H54 (cell line): ENCODE data around the gene TXNRD2.

Experiments
- DNase-seq: peaks from one replicate; pipeline ENCODE4 v3.0.0; 2011; ENCODE audit warnings: low spot score, mixed read lengths; ENCODE audit not compliant: insufficient read length
- FAIRE-seq: peaks from 3 replicates; lab custom pipeline; 2011; peaks lifted over from hg19 to GRCh38; lab: Jason Lieb, UNC
- POLR2A ChIP-seq: IDR thresholded peaks from 2 replicates; pipeline ENCODE4 v1.6.1; 2011; ENCODE audit warnings: low read depth, mild to moderate bottlenecking, low read length

The TXNRD2 gene

DNA sequence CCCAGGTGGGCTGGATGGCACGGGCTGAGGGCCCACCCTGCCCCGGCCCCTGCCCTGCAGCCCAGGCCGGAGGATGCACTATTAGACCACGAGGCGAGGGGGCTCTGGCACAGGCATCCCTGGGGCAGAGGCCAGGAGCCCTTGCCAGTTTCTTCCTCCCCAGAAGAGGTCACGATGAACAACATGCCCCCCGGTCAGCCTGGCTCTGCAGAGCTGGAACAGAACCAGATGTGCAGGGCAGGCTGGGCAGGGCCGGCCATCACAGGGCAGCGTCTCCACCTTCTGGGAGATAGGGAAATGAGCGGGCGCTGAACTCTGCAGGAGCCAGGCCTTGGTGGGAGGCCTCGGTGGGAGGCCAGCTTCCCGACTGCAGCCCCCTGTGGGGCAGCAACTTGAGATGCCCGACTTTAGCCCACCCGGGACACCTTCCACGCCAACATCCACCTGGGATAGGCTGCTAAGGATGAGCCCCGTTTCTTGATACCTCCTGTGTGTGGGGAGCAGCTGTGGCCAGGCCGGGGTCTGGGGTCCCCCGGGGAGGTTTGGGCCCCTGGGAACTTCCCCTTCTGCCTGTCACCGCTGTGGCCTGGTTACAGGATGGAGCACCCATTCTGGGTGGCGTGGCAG is 65.2 kb downstream of the TXNRD2 start:
- no peak for TF ChIP-seq POLR2A
- no peak for DNase-seq
- no peak for FAIRE-seq

DNA sequence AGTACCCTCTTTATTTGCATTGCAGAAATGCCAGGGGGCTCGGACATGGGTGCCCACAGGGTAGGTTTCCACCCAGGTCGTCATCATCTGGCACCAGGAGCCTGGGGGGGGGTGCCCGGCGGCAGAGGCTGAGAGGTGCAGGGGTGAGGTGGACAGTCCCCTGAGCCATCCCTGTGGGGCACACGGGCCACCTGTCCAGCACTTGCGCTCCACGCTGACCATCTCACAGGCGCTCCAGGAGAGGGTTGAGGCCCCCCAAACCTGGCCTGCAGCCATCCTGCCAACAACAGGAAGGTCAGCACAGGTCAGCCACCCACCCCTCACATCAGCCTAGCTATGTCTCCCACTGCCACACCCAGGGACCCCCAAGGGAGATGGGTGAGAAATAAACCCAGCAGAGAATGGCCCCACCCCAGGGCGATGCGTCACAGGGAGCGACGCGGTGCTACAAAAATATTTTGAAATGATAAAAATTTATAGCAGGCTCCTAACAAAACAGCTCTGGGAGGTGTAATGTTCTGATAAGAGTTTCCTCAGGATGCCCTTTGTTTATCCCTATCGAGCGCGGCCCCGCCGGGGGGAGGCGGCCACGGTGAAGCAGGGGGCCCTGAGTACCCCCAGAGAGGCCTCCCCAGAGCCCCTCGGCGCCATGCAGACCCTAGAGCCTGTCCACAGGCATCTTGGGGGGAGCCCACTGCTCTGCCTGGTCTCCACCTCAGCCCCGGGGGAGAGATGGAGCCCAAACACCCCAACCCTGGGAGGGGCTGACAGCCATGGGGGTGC is 65.9 kb downstream of the TXNRD2 start:
- TF ChIP-seq POLR2A, result no peak
- FAIRE-seq (no peak), DNase-seq (no peak)

DNA sequence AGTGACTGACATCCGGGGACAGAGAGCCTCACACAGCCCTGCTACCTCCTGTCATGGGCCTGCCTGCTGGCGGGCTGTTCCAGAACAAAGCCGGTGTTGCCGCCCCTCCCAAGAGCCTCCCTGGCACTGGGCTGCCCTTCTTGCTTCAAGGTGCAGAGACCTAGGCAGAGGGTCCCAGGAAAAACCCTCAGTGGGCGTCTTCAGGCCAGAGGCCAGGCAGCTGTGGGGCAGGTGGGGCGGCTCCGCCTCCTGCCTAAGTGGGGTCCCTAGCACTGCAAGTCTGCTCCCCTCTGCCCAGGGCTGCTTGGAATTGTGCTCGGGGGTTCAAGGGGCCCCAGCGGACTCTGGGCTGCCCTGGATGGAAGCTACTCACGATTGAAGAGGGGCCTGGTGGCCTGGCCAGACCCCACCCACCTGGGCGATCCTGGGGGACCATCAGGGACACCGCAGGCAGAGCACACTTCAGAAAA is 66.5 kb downstream of the TXNRD2 start:
- DNase-seq, result no peak
- no peak for TF ChIP-seq POLR2A
- FAIRE-seq, result no peak

DNA sequence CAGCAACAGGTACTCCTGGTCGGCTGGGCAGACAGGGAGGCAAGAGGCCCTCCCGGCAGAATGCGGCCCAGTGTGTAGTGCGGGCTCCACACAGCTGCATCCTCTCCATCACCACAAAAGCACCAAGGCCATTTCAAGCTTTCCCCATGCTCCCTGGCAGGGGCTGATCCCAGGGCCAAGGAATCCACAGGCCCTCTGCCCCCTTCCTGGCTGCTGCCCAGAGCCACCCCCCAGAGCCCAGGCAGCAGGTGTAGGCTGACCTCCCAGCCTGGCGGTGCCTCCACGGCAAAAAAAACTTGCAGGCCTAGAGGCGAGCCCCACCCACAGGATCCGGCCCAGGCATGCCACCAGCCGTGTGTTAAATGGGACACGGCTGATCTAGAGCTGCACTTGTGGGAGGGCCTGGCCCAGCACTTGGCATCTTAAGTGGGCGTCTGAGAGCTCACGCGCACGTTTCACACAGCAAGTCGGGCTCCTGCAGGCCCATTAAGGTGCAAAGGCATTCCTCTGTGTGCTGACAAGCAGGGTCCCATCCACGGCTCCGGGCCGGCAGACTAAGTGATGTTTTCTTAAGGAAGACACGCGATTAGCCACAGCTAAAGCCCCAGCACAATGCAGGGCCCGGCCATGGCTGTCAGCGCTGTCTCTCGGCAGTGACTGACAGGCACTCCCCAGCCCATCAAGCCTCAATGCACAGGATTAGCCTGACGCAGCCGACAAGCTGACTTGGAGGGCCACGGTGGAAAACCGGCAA is 67.1 kb downstream of the TXNRD2 start:
- DNase-seq (no peak), FAIRE-seq (no peak)
- no peak for TF ChIP-seq POLR2A

DNA sequence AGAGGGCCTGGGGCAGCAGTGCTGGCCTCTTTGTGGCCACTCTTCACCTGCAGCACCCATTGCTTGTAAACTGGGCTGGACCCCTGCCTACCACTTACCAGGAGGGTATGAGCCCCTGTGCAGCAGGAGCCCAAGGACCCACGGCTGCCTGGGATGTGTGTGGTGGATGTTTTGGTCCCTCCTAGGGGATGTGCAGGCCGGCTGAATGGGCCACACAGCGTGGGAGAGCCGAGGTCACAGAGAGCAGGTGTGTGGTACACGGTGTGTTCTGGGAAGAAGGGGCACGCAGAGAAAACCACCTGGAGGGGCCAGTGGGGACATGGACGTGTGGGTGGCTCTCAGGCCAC is 67.7 kb downstream of the TXNRD2 start:
- DNase-seq (no peak), FAIRE-seq (no peak)
- no peak for TF ChIP-seq POLR2A

DNA sequence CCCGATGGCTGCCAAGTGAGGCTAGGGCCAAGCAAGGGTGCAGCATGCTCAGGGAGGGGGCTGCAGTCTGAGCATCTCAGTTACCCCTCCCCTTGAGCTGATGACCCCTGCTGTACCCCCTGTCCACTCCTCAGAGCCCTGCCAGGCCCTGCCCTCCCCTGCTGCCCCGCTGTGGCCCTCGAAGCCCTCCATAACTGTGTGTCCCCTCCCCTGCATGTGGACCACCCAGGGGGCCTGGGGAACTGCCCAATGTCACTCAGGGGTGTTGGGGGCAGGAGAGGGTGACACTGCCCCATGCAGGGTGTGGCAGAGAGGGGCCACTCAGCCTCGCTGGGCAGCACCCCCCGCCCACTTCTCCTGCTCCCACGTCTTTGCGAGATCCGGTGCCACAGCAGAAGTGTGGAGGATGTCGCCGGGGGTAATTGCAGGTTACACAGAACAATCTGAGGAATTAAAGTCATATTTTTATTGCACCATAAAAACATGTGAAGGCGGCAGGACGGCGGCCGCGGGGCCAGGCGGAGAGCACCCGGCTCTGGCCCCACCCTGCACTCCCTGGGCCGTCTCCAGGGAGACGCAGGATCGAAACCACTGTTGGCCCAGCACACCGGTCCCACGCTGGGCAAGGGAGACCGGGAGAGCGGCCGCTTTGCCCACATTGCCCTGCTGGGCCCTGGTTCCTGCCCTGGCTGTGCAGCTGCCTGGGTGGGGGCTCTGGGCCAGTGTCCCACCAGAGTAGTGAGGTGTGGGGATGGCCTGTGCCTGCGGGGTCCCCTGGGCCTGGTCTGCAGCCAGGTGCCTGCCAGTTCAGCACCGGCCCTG is 68.3 kb downstream of the TXNRD2 start:
- no peak for FAIRE-seq
- TF ChIP-seq POLR2A, result no peak
- no peak for DNase-seq

DNA sequence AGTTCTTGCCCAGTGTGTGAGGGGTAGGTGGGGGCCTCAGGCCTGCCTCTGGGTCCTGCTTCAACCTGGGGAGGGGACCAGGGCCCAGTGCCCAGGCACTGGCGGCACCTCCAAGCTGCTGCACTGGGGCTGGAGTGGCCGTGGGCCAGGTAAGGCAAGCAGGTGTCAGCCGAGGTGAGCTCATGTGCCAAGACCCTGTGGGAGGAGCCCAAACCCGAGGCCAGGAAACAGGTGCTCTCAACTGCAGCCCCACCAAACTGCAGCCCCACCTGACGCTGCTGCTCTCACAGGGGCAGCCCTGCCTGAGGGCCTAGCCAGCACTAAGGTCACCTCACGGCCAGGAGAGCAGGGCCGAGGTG is 68.9 kb downstream of the TXNRD2 start:
- DNase-seq (no peak), FAIRE-seq (no peak)
- TF ChIP-seq POLR2A, result no peak

DNA sequence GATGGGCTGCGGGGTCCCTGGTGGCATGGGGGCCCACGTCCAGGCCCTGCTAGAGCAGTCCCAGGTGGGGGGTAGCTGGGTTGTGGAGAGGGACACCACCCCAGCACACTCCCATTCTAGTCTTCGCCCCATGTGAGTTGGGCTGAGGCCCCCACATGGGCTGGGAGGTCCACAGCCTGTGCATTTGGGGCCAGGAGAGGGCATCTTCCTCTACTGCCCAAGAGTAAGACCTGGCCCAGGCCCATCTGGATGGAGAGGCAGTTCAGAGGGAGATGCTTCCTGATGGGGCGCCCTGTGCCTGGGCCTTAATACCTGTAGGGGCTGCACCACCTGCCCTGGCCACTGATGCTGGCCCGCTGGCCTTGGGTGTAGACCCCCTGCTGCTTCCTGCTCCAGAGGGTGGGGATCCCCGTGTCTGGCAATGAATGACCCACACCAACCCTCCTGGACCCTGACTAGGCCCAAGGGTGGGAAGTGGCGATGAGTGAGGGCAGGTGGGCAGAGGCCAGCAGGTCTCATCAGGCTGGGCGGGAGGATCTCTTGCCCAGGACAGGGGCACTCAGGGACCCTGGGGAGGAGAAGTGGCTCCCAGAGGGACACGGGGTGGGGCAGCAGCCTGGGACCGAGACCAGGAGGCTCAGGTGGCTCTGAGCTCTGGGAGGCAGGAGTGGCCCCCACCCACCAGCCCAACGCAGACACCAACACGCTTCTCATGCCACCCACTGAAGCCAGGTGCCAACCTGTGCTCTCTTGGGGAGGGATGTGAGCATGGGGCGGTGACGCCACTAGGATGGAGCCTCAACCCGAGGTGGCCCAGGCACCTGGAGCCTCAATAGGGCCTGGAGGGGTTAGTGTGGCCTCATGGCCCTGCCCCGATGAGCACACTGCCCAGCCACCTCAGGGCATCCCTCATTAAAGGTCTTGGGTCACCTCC is 69.5 kb downstream of the TXNRD2 start:
- FAIRE-seq, result no peak
- no peak for TF ChIP-seq POLR2A
- DNase-seq, result no peak

DNA sequence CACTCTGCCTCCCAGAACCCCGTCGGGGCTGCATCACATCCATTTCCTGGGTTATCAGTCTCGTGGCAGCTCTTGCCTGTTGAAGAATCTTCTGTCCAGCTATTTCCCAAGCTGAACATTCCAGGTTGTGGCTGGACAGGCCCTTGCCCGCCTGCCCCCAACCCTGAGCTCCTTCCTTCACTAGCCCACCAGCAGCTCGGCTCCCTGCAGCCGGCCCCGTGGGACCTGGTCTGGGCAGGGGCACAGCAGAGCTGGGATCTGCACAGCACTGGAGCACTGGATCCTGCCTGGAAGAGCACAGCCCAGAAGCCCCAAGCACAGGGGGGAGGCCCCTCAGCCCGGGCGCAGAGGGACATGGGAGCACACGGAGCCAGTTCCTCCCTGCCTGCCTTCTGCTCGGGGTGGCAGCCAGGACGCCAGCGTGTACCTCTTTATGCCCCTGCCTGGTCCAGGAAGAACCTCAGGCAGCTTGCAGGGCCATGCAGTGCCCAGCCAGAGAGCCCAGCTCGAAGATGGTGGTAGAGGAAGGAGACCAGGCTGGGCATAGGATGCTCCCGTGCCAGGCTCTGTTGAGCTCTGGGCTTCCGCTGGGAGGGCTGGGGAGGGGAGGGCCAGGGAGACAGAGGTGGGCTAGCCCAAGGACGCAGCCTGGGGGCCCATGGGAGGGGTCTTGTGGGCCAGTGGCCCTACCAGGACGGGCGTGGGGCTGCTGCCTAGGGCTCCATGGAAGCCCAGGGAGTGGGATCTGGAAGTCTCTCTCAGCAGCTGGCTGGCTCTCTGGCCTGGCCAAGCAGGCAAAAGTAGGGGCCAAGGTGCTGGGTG is 70.4 kb downstream of the TXNRD2 start:
- FAIRE-seq, result no peak
- DNase-seq, result no peak
- no peak for TF ChIP-seq POLR2A

DNA sequence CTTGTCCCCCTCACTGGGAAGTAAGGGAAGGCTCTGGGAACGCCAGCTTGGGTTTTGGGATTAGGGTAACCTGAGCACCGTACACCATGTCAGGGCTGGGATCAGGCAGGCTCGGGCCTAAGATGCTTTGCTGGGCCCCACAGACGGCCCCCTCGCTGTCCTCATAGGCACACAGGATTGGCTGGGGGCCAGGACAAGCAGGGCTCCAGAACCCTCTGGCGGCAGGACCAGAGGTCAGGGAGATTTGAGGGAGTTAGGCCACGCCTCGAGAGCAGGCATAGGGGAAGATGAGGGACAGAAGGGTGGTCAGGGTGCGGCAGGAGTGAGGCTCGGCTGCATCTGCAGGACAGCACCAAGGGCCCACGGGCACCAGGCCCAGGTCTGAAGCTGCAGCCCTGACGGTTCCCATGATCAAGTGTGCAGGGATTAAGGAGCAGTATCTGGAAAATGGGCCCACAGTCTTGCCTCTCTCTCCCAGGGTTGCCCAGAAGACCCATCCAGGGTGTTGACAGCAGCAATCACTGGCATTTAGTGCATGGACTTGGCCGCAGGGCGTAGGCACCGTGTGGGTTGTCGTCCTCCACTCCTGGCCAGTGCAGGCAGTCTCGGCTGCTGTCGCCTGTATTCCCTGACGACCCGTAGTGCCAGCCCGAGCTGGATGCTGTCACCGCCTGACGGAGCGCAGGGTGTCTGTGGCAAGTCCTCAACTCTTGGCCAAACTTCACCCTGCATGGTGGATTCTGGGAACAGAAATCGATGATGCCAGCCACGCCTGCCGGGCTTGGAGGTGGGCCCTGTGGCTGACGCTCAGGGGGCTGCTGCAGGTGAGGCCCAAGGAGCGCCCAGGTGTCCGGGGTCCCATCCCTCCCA is 71.2 kb downstream of the TXNRD2 start:
- TF ChIP-seq POLR2A, result no peak
- DNase-seq, result no peak
- no peak for FAIRE-seq
